ENCODE data around the gene PGM5. TPM values are rescaled to one million over a fixed set of nuclear protein-coding genes. Genes with fewer than 3 reads are reported as not detected.

The PGM5 gene
- total and polyA plus RNA-seq, 2 donors (not counting 3 experiments of a cell fraction or from before 2014, with no cell fraction given), result 0.14 to 1.9 TPM

- TF ChIP-seq, protein P1, sequence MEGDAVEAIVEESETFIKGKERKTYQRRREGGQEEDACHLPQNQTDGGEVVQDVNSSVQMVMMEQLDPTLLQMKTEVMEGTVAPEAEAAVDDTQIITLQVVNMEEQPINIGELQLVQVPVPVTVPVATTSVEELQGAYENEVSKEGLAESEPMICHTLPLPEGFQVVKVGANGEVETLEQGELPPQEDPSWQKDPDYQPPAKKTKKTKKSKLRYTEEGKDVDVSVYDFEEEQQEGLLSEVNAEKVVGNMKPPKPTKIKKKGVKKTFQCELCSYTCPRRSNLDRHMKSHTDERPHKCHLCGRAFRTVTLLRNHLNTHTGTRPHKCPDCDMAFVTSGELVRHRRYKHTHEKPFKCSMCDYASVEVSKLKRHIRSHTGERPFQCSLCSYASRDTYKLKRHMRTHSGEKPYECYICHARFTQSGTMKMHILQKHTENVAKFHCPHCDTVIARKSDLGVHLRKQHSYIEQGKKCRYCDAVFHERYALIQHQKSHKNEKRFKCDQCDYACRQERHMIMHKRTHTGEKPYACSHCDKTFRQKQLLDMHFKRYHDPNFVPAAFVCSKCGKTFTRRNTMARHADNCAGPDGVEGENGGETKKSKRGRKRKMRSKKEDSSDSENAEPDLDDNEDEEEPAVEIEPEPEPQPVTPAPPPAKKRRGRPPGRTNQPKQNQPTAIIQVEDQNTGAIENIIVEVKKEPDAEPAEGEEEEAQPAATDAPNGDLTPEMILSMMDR (IDR thresholded peaks at IDR 0.05; ENCODE audit: extremely low read depth in 1 of 2, insufficient read depth in 1 of 2, low read depth in 1 of 2, low read length in 2 of 2), result no peak
- TF ChIP-seq MYC (IDR thresholded peaks at IDR 0.05; ENCODE audit: low read depth, low read length), result no peak
- no peak for TF ChIP-seq JUN (IDR thresholded peaks at IDR 0.05; ENCODE audit: borderline replicate concordance, insufficient read depth, insufficient read length, low read depth)
- no peak overlapping the region for H2AFZ ChIP-seq (ENCODE audit: low read depth, low read length)
- H3K79me2 ChIP-seq (ENCODE audit: control insufficient read depth, insufficient read depth, low read length), result no peaks in the 10 kb centered on the region
- H3K27ac ChIP-seq (ENCODE audit: insufficient read depth, low read depth, low read length), result no peak overlapping the region
- no peak overlapping the region for H3K4me2 ChIP-seq (ENCODE audit: insufficient read depth, low read length)
- DNase-seq (ENCODE audit: low read depth, low spot score) (no peak), FAIRE-seq (no peak)
- no peaks in the 10 kb centered on the region for H3K4me1 ChIP-seq (ENCODE audit: control insufficient read depth, extremely low read depth, insufficient read depth, low read length)
- H3K36me3 ChIP-seq (ENCODE audit: control insufficient read depth in 2 of 2, extremely low read depth in 1 of 2, insufficient read depth in 2 of 2, low read length in 2 of 2), result no peaks in the 10 kb centered on the region
- H3K9me3 ChIP-seq (replicated peaks; ENCODE audit: control insufficient read depth, insufficient read depth, low read length), result no peaks in the 10 kb centered on the region
- no peaks in the 10 kb centered on the region for H4K20me1 ChIP-seq (replicated peaks; ENCODE audit: control insufficient read depth, extremely low read depth, insufficient read depth, low read length)
- POLR2A ChIA-PET, result no interaction called here
- no peaks in the 10 kb centered on the region for H3K27me3 ChIP-seq (ENCODE audit: control insufficient read depth in 2 of 2, insufficient read depth in 2 of 2, low read length in 2 of 2)
- dilution Hi-C loops (cut with MboI; ENCODE audit: extremely low pct_ligation_motif_present, low sequenced_read_pairs) (no loop called here), intact Hi-C loops (cut with micrococcal nuclease) (no loop called here)
- no TSS peak for BruUV-seq (replicated peaks)
- H3K4me3 ChIP-seq (replicated peaks in 1 of 3; ENCODE audit: insufficient read depth in 1 of 3, low read depth in 1 of 3, low read length in 3 of 3), result no peak overlapping the region
- CTCF ChIA-PET, result interaction anchor here (0.8 kb wide), 1 partner anchor 10 kb away, joined by 3 read pairs; no protein-coding TSS in a partner anchor
- no peaks in the 10 kb centered on the region for H3K9me1 ChIP-seq (replicated peaks; ENCODE audit: control insufficient read depth, extremely low read depth, insufficient read depth, low read length)
- H3K9ac ChIP-seq (replicated peaks; ENCODE audit: extremely low read depth, insufficient read depth, low read length), result no peak overlapping the region
These were observed 90.4 kb downstream of the PGM5 start for GRCh38 chr9:68446836-68447235.

- Histone ChIP-seq H4K20me1 (replicated peaks; ENCODE audit: control insufficient read depth, extremely low read depth, insufficient read depth, low read length) (no peaks in the 10 kb centered on the region), H3K27ac (ENCODE audit: insufficient read depth, low read depth, low read length) (no peak overlapping the region), H3K4me2 (ENCODE audit: insufficient read depth, low read length) (no peak overlapping the region), H3K9me1 (replicated peaks; ENCODE audit: control insufficient read depth, extremely low read depth, insufficient read depth, low read length) (no peaks in the 10 kb centered on the region), H2AFZ (ENCODE audit: low read depth, low read length) (no peak overlapping the region), H3K36me3 (ENCODE audit: control insufficient read depth in 2 of 2, extremely low read depth in 1 of 2, insufficient read depth in 2 of 2, low read length in 2 of 2) (no peaks in the 10 kb centered on the region), H3K4me1 (ENCODE audit: control insufficient read depth, extremely low read depth, insufficient read depth, low read length) (no peaks in the 10 kb centered on the region), H3K9me3 (replicated peaks; ENCODE audit: control insufficient read depth, insufficient read depth, low read length) (no peaks in the 10 kb centered on the region), H3K9ac (replicated peaks; ENCODE audit: extremely low read depth, insufficient read depth, low read length) (no peak overlapping the region), H3K79me2 (ENCODE audit: control insufficient read depth, insufficient read depth, low read length) (no peaks in the 10 kb centered on the region), H3K4me3 (replicated peaks in 1 of 3; ENCODE audit: insufficient read depth in 1 of 3, low read depth in 1 of 3, low read length in 3 of 3) (no peak overlapping the region), H3K27me3 (ENCODE audit: control insufficient read depth in 2 of 2, insufficient read depth in 2 of 2, low read length in 2 of 2) (no peaks in the 10 kb centered on the region)
- dilution Hi-C loops (cut with MboI; ENCODE audit: extremely low pct_ligation_motif_present, low sequenced_read_pairs), result no loop called here
- CTCF ChIA-PET, result no interaction called here
- FAIRE-seq (no peak), DNase-seq (ENCODE audit: low read depth, low spot score) (no peak)
- no TSS peak for BruUV-seq (replicated peaks)
- no peak for TF ChIP-seq GATA2 (IDR thresholded peaks at IDR 0.05; ENCODE audit: insufficient read depth, insufficient read length, low read depth, low read length)
- TF ChIP-seq, protein P2, sequence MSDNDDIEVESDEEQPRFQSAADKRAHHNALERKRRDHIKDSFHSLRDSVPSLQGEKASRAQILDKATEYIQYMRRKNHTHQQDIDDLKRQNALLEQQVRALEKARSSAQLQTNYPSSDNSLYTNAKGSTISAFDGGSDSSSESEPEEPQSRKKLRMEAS (IDR thresholded peaks at IDR 0.05; ENCODE audit: insufficient read depth, insufficient read length), result no peak
- TF ChIP-seq FOS (IDR thresholded peaks at IDR 0.05; ENCODE audit: borderline replicate concordance, insufficient read depth, low read length), result no peak
- no peak for TF ChIP-seq JUN (IDR thresholded peaks at IDR 0.05; ENCODE audit: borderline replicate concordance, insufficient read depth, insufficient read length, low read depth)
- TF ChIP-seq POLR2AphosphoS5 (IDR thresholded peaks at IDR 0.05; ENCODE audit: insufficient read depth, low read depth, low read length), result no peak
- TF ChIP-seq, protein P1 (IDR thresholded peaks at IDR 0.05; ENCODE audit: extremely low read depth in 1 of 2, insufficient read depth in 1 of 2, low read depth in 1 of 2, low read length in 2 of 2), result no peak
- no peak for TF ChIP-seq MYC (IDR thresholded peaks at IDR 0.05; ENCODE audit: low read depth, low read length)
- no peak for TF ChIP-seq POLR2A (IDR thresholded peaks at IDR 0.05; ENCODE audit: low read depth, low read length)
- intact Hi-C loops (cut with micrococcal nuclease), result no loop called here
- POLR2A ChIA-PET, result no interaction called here
These were observed 91.2 kb downstream of the PGM5 start for GRCh38 chr9:68447611-68448010.
